HS-5 (cell line): ENCODE results near the gene MSH6.

Source experiments
- DNase-seq: peaks from one replicate; pipeline ENCODE4 v3.0.0-alpha.2; 2012; ENCODE audit warnings: low read depth

Gene MSH6, protein sequence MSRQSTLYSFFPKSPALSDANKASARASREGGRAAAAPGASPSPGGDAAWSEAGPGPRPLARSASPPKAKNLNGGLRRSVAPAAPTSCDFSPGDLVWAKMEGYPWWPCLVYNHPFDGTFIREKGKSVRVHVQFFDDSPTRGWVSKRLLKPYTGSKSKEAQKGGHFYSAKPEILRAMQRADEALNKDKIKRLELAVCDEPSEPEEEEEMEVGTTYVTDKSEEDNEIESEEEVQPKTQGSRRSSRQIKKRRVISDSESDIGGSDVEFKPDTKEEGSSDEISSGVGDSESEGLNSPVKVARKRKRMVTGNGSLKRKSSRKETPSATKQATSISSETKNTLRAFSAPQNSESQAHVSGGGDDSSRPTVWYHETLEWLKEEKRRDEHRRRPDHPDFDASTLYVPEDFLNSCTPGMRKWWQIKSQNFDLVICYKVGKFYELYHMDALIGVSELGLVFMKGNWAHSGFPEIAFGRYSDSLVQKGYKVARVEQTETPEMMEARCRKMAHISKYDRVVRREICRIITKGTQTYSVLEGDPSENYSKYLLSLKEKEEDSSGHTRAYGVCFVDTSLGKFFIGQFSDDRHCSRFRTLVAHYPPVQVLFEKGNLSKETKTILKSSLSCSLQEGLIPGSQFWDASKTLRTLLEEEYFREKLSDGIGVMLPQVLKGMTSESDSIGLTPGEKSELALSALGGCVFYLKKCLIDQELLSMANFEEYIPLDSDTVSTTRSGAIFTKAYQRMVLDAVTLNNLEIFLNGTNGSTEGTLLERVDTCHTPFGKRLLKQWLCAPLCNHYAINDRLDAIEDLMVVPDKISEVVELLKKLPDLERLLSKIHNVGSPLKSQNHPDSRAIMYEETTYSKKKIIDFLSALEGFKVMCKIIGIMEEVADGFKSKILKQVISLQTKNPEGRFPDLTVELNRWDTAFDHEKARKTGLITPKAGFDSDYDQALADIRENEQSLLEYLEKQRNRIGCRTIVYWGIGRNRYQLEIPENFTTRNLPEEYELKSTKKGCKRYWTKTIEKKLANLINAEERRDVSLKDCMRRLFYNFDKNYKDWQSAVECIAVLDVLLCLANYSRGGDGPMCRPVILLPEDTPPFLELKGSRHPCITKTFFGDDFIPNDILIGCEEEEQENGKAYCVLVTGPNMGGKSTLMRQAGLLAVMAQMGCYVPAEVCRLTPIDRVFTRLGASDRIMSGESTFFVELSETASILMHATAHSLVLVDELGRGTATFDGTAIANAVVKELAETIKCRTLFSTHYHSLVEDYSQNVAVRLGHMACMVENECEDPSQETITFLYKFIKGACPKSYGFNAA (N-terminal part only)

GRCh38 chr2:47782671-47783485 is at the start of gene MSH6:
TSS of gene MSH6 (plus strand) at chr2:47783145. CDS start at chr2:47783234, 89 bp downstream.
- peak; percentile 68 for DNase-seq

DNA sequence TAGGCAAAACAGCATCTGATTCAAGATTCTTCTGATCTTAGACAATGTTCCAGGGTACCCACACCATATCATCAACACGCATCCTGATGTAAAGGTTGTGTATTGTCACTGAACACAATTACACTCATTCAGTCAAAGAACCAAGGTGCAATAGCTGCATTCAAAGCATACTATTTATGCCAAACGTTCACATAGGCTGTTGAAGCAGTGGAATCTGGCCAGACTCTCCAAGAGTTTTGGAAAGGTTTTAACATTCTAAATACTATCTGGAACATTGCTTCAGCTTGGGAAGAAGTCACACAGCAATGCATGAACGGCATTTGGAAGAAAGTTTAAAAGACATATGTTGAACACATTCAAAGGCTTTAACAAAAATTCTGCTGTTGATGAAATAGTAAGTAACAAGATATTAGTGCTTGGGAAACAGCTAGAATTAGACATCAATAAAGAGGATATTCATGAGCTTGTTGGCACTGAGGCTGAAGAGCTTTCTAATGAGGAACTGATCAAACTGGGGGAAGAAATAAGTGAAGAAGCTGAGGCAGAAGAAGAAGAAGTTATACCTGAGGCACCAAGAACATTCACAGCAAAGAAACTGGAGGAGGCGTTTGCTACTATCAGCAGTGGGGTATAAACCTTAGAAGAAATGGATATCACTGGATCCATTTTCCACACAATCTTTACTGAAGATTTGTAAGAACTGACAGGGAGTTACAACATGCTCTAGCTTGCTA is 47.6 kb upstream of the MSH6 start:
- no peak for DNase-seq

- DNase-seq: no peak
Measured at GRCh38 chr2:47735912-47736311, 47.0 kb upstream of the MSH6 start.

DNA sequence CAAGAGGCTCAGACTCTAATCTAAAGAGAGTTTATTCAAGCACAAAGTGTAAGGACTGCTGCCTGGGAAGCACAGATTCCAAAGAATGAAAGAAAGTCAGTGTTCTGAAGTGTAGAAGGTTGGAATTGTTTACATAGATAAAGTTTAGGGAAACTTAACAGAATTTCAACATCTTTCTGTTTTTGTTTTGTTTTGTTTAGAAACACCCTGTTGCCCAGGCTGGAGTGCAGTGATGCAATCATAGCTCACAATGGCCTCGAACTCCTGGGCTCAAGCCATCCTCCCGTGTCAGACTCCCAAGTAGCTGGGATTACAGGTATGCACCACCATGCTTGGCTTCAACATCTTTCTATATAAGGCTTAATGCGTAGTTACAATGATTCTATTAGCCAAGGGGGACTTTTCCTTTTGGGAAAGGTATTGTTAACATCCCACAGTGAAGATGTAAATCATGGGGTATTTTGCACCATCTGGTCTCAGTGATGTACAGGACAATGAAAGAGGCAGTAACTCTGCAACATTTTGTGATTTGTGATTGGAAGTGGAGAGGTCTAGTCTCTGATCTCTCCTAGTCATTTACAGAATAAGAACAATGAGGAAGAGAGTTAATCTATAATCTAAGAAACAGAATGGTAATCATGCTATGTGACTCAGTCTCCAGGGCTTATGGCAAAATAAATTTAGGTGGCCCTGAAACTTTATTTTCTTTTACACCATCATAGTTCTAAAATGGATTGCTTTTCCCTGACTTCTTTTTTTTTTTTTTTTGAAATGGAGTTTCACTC is 45.6 kb upstream of the MSH6 start:
- DNase-seq: no peak

- DNase-seq: no peak
Measured at GRCh38 chr2:47738331-47738730, 44.6 kb upstream of the MSH6 start.

DNA sequence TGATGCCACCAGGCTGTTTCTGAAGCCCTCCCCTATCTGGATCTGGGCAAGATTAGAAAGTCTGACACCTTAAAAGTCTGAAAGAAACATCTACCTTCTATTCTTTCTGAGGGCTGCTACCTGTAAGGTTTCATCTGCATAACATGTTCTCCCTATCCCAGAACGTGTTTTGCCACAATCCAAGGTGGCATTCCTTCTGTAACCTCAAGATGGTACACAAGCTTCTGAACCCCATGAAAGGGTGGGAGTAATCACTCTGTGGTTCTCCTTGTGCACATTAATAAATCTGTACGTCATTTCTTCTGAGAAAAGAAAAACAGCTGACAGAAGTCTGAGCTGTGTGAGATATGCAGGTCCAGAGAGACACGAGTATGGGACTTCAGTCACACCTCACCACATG is 41.8 kb upstream of the MSH6 start:
- no peak for DNase-seq

DNA sequence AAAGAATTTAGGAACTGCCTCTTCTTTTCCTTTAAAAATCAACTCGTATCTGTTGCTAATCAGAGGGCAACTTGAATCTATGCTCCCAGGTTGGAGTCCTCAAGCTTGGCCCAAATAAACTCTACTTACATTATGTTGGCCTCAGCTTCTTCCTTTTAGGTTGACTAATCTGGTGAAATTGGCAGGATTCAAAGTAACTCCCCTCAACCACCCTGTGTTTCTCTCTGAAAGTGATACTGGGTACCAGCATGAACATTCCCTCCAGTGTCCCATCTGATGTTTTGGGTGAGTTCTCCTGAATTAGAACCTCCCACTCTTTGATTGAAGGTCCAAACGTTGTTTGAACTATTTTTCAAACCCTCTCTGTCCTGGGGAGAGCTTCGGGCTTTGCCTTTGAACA is 41.3 kb upstream of the MSH6 start:
- DNase-seq: no peak

- DNase-seq: no peak
Measured at GRCh38 chr2:47744074-47744473, 38.9 kb upstream of the MSH6 start.

GRCh38 chr2:47747878-47748277 is 35.1 kb upstream of the MSH6 start:
- no peak for DNase-seq

- DNase-seq: no peak
Measured at GRCh38 chr2:47751856-47752414, 31.0 kb upstream of the MSH6 start.

GRCh38 chr2:47767497-47767844 is 15.5 kb upstream of the MSH6 start:
- no peak for DNase-seq

GRCh38 chr2:47767880-47768609 is 14.9 kb upstream of the MSH6 start:
- DNase-seq: peak; percentile 5

- DNase-seq: no peak
Measured at GRCh38 chr2:47769318-47769717, 13.6 kb upstream of the MSH6 start.

- peak; percentile 88 for DNase-seq
Measured at GRCh38 chr2:47771211-47771610, 11.7 kb upstream of the MSH6 start.

DNA sequence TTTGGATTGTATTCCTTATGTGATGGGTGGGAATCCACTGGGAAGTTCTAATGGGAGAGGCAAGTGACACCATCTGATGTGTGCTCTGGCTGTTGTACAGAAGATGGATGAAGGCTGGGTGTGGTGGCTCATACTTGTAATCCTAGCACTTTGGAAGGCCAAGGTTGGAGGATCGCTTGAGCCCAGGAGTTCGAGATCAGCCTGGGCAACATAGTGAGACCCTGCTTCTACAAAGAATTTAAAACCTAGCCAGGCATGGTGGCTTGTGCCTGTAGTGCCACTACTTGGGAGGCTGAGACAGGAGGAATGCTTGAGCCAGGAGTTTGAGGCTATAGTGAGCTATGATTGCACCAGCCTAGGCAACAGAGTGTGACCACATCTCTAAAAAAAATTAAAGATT is 10.6 kb upstream of the MSH6 start:
- no peak for DNase-seq

GRCh38 chr2:47774567-47774966 is 8.4 kb upstream of the MSH6 start:
- DNase-seq: no peak

DNA sequence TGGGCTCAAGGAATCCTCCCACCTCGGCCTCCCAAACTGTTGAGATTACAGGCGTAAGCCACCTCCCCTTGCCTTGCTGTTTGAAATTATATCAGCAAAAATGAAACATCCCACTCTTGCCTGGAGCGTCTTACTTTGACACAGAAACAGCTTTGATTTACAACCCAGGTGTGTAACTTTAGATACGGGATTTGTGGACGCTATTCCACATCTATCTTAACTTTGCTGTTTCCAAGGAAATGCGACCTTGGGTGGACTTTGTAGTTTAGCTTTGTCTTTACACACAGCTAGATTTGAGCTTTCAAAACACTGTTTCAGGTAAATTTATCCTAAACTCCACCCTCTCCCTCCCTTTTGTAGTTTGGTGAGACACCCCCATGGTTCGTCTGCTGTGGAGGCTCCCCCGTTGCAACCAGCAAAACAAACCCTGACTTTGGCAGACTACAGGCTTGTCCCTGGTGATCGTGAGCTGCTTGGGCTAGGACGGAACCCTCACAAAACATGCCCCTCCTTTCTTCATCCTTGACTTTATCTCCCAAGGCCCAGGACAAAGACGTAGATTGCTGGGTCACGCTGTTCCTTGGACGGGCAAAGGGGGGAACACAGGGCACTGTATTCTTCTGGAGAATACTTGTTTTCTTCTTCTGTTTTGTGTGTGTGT is 5.5 kb upstream of the MSH6 start:
- no peak for DNase-seq

- DNase-seq: no peak
Measured at GRCh38 chr2:47778698-47779425, 4.1 kb upstream of the MSH6 start.
